GM19328 (cell line): Measurements from ENCODE around the gene TMEM52B.
A peak's percentile ranks its signal among the peaks of the same experiment; 100 is the strongest.
"Not testable (repeated sequence)": the region's sequence is repeated elsewhere in the genome, so short reads cannot be mapped to it uniquely, and the experiment has no call there.

Source experiments
- ATAC-seq: cut with Tn5 transposase; IDR thresholded peaks from one replicate; pipeline ENCODE4 v1.9.1; 2021; ENCODE audit warnings: mild to moderate bottlenecking, moderate library complexity; ENCODE audit not compliant: unreplicated experiment

TMEM52B gene

DNA sequence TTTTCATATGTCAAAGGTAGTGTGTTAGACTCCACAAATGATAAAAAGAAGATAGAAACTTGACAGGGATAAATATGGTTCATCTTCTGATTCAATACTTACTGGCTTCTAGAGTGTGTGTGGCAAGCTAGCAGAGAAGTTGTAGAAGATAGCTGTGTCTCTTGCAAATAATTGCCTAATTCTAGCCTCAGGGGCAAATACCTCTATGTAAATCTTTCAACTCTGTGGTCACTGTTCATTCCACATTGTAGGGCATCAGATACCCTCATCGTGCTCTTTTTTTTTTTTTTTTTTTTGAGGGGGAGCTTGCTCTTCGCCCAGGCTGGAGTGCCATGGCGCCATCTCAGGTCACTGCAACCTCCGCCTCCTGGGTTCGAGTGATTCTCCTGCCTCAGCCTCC lies 8.6 kb upstream of the TMEM52B start:
- ATAC-seq = no peak

DNA sequence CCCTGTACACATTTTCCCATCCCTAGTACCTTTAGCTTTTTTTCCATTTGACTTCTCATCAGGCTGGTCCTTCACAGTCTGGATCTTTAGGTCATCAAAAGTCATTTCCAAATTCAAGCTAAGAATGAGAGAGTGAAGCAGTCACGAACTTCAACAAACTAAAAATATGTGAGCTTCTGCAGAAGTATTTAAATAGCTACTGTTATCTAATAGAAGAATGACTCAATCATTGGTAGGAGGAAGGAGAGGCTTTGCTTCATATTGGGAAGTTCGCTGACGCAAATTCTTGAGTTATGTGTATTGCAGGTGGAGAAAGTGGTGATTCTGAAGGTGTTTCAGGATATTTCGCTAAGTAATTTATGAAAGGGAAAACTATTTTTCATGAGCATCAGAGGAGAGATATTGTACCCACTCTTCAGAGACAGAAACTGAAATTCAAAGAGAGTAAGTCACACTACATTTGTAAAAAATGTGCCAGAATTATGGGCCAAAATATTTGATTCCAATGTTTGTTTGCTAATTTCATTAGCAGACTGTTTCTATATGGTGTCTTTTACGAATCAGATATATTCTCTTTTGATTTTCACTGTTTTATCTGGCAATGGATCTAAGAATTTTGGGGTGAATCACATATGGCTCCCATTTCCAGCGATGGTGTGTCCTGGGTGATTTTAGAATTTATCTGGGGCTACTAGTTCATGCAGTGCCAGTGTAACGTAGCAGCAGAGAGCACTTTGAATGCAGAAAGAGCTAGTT lies 6.7 kb upstream of the TMEM52B start, which contains the start of gene OLR1:
Gene OLR1 (minus strand): TSS at position 160 of the 756 bp plus-strand sequence. CDS start 55 bp downstream, at position 105.
- no peak for ATAC-seq

GRCh38 chr12:10174986-10175614 lies 3.7 kb upstream of the TMEM52B start:
- ATAC-seq = no peak

DNA sequence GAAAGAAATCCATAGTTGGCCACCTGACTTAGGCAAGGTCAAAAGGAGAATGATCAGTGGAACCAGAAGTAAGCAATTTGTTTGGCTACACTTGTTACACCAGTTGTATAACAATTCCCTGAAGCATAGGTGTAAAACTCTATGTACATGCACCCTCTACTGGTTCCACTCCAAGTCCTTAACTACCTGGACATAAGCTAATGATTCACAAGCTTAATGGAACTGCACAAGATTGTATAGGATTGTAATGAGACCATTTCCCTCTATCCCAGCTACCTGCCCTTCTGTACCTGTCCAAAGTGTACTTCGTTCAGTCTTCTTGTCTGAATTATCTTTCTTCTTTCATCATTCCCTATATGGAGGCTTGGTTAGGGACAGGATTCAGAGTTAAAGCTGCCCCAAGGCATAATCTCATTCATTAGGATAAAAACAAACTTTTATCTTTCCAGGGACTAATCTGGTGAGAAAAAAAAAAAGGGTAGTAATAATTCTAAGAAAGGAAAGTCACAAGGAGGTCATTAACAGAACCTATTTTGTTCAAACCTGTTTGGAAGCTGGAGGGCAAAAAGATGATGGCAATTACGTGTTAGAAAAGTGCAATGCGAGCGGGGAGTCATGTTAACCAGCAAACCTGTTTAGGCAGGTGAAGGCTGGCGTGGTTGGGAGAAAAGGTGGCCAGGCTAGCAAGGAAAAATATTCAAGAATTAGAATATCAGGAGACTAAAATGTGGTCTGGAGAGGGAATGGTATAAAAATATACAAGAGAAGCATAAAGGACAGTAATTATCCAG lies 2.8 kb upstream of the TMEM52B start:
- no peak for ATAC-seq

DNA sequence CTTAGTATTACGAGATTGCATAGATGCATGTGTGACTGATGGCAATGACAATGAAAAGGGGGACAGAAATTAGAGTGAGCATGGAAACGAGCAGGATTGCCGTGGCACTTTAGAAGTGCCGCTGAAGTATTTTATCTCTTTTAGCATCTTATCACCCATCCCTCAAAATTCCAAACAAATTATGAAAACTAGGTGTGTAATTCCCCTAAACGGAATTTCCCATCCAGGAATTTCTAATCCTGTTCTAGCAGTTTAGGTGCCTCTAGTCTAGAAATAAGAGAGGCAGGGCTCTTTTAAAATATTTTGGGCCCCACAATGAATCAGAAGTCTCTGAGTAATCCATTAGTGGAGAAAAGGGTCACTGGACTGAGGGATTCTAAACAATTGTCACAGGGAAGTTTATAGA lies 947 bp downstream of the TMEM52B start:
- no peak for ATAC-seq

- ATAC-seq = no peak
Observed at GRCh38 chr12:10182354-10183049, 3.7 kb downstream of the TMEM52B start.

GRCh38 chr12:10184261-10184843 lies 5.5 kb downstream of the TMEM52B start:
- ATAC-seq = no peak

DNA sequence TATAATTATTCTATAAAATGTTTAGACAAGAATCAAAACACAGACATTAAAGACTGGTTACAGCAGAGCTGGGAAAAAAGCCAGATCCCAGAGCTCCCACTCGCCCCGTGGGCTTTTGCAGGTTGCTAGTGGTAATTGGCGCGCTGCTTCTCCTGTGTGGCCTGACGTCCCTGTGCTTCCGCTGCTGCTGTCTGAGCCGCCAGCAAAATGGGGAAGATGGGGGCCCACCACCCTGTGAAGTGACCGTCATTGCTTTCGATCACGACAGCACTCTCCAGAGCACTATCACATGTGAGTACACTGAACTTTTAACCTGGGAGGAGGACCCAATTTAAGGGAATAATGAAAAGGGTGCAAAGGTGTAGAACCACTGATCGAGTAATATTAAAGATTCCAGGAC lies 7.5 kb downstream of the TMEM52B start:
- no peak for ATAC-seq

GRCh38 chr12:10186958-10187357 lies 8.1 kb downstream of the TMEM52B start:
- ATAC-seq = not testable (repeated sequence)

GRCh38 chr12:10189653-10190052 lies 10.8 kb downstream of the TMEM52B start:
- no peak for ATAC-seq

GRCh38 chr12:10190558-10191388 lies 11.9 kb downstream of the TMEM52B start:
- peak; percentile 90 for ATAC-seq

- no peak for ATAC-seq
Observed at GRCh38 chr12:10191865-10192264, 13.0 kb downstream of the TMEM52B start.

DNA sequence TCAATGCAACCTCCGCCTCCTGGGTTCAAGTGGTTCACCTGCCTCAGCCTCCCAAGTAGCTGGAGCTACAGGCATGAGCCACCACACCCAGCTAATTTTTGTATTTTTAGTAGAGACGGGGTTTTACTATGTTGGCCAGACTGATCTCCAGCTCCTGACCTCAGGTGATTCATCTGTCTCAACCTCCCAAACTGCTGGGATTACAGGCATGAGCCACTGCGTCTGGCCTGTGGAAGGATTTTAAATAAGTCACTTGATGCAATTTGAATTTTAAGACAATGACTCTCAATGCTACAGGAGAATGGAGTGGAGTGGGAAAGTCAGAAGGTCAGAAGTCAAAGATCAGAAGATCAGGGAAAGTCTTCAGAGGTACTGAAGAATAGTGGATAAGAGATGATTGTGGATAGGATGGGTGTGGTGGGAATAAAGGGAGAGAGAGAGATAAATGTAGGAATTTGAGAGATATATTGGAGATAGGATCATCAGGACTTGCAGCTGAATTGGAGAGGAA lies 15.4 kb downstream of the TMEM52B start:
- no peak for ATAC-seq

GRCh38 chr12:10196210-10196609 lies 17.4 kb downstream of the TMEM52B start:
- ATAC-seq = peak; percentile 85

DNA sequence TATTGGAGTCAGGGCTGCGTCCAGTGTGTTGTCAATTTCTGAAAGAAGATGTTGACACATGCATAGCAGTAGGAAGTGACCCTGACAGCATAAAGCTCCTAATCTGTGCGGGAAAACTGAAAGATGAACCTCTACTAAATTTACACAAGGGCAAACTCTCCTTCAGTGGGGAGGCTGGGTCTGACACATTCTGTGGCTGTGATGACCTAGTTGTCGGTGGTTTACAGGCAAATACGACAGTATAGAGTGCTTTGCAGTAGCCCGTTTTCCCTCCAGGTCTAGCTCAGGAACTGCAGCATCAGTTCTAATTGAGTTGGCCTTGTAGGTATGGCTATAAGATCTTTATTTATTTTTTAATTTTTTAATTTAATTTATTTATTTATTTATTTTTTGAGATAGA lies 19.0 kb downstream of the TMEM52B start:
- no peak for ATAC-seq

- not testable (repeated sequence) for ATAC-seq
Observed at GRCh38 chr12:10204495-10204894, 25.7 kb downstream of the TMEM52B start.

- no peak for ATAC-seq
Observed at GRCh38 chr12:10205220-10205807, 26.5 kb downstream of the TMEM52B start.

GRCh38 chr12:10207136-10207535 lies 28.3 kb downstream of the TMEM52B start:
- ATAC-seq = no peak

DNA sequence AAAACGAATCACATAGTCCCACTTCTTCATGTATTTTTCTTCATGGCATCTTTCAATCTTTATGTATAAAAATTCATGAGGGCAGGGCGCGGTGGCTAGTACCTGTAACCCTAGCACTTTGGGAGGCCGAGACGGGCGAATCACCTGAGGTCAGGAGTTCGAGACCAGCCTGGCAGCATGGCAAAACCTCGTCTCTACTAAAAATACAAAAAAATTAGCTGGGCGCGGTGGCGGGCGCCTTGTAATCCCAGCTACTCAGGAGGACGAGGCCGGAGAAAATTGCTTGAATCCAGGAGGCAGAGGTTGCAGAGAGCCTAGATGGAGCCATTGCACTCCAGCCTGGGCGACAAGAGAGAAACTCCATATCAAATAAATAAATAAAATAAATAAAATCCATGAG lies 31.4 kb downstream of the TMEM52B start:
- ATAC-seq = no peak
